ENCODE results near the gene CA10. TPM values are rescaled to one million over a fixed set of nuclear protein-coding genes. Genes with fewer than 3 reads are reported as not detected.

Gene CA10
- total RNA-seq, 1 donor from 2014 or later, result 0.20 TPM

GRCh38 chr17:51745993-51746392 is 412.5 kb downstream of the CA10 start:
- Mint-ChIP-seq H3K4me3 (no peak overlapping the region), H3K36me3 (no peaks in the 10 kb centered on the region), H3K27ac (no peak overlapping the region), H3K9me3 (no peaks in the 10 kb centered on the region), H3K4me1 (peaks cover 33% of the 10 kb centered on the region), H3K27me3 (ENCODE audit: low read depth) (peaks cover 3% of the 10 kb centered on the region)
- TF ChIP-seq CTCF (IDR thresholded peaks at IDR 0.05; ENCODE audit: unreplicated experiment), result no peak
- DNase-seq (ENCODE audit: low spot score in 2 of 2, unreplicated experiment in 2 of 2), result no peak

GRCh38 chr17:51743477-51743876 is 415.0 kb downstream of the CA10 start:
- no peaks in the 10 kb centered on the region for H3K36me3 Mint-ChIP-seq
- DNase-seq (ENCODE audit: low spot score in 2 of 2, unreplicated experiment in 2 of 2), result no peak
- no peak for TF ChIP-seq CTCF (IDR thresholded peaks at IDR 0.05; ENCODE audit: unreplicated experiment)

GRCh38 chr17:51742571-51742970 is 415.9 kb downstream of the CA10 start:
- peaks cover 6% of the 10 kb centered on the region for H3K27me3 Mint-ChIP-seq (ENCODE audit: low read depth)
- no peak overlapping the region for H3K27ac Mint-ChIP-seq
- DNase-seq (ENCODE audit: low spot score in 2 of 2, unreplicated experiment in 2 of 2), result no peak

More at GRCh38 chr17:51743477-51743876, 415.0 kb downstream of the CA10 start:
- Mint-ChIP-seq H3K9me3 (no peaks in the 10 kb centered on the region), H3K4me1 (peaks cover 26% of the 10 kb centered on the region), H3K27me3 (ENCODE audit: low read depth) (peaks cover under 1% of the 10 kb centered on the region), H3K27ac (no peak overlapping the region), H3K4me3 (no peak overlapping the region)

GRCh38 chr17:51741458-51741857 is 417.1 kb downstream of the CA10 start:
- Mint-ChIP-seq H3K4me1 (peaks cover 26% of the 10 kb centered on the region), H3K9me3 (no peaks in the 10 kb centered on the region), H3K27me3 (ENCODE audit: low read depth) (peaks cover 11% of the 10 kb centered on the region), H3K36me3 (no peaks in the 10 kb centered on the region), H3K4me3 (no peak overlapping the region), H3K27ac (no peak overlapping the region)
- no peak for TF ChIP-seq CTCF (IDR thresholded peaks at IDR 0.05; ENCODE audit: unreplicated experiment)
- no peak for DNase-seq (ENCODE audit: low spot score in 2 of 2, unreplicated experiment in 2 of 2)

More at GRCh38 chr17:51742571-51742970, 415.9 kb downstream of the CA10 start:
- Mint-ChIP-seq H3K4me1 (peaks cover 26% of the 10 kb centered on the region), H3K4me3 (no peak overlapping the region), H3K36me3 (no peaks in the 10 kb centered on the region), H3K9me3 (no peaks in the 10 kb centered on the region)
- TF ChIP-seq CTCF (IDR thresholded peaks at IDR 0.05; ENCODE audit: unreplicated experiment), result no peak

DNA sequence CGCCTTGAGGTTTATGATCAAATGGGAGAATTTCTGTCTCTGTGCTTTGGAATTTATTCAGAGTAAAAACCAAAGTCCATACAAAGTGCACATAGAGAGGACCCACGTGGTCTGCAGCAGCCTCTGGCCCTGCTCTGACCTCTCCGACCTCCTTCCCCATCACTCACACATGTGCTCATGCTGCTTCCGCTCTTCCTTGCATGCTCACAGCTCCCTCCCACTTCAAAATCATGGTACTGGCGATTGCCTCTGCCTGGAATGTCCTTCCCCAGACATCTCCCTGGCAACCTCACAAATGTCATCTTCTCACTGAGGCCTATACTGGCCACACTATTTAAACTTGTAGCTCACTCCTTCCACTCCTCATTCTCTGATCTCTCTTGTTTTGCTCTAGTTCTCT is 418.0 kb downstream of the CA10 start:
- Mint-ChIP-seq H3K27ac (no peak overlapping the region), H3K9me3 (no peaks in the 10 kb centered on the region), H3K4me3 (no peak overlapping the region), H3K4me1 (peaks cover 16% of the 10 kb centered on the region), H3K27me3 (ENCODE audit: low read depth) (peaks cover 13% of the 10 kb centered on the region), H3K36me3 (no peaks in the 10 kb centered on the region)
- DNase-seq (ENCODE audit: low spot score in 2 of 2, unreplicated experiment in 2 of 2), result no peak
- TF ChIP-seq CTCF (IDR thresholded peaks at IDR 0.05; ENCODE audit: unreplicated experiment), result no peak

Measured in mesothelial cell of epicardium (in vitro differentiated cells).